Retina (tissue), 1 donor: ENCODE measurements around the gene SIMC1.
A peak's percentile ranks its signal among the peaks of the same experiment; 100 is the strongest.

Experiments
- DNase-seq: peaks from one replicate; pipeline ENCODE4 v3.0.0-alpha.2; 2016

SIMC1 gene

DNA sequence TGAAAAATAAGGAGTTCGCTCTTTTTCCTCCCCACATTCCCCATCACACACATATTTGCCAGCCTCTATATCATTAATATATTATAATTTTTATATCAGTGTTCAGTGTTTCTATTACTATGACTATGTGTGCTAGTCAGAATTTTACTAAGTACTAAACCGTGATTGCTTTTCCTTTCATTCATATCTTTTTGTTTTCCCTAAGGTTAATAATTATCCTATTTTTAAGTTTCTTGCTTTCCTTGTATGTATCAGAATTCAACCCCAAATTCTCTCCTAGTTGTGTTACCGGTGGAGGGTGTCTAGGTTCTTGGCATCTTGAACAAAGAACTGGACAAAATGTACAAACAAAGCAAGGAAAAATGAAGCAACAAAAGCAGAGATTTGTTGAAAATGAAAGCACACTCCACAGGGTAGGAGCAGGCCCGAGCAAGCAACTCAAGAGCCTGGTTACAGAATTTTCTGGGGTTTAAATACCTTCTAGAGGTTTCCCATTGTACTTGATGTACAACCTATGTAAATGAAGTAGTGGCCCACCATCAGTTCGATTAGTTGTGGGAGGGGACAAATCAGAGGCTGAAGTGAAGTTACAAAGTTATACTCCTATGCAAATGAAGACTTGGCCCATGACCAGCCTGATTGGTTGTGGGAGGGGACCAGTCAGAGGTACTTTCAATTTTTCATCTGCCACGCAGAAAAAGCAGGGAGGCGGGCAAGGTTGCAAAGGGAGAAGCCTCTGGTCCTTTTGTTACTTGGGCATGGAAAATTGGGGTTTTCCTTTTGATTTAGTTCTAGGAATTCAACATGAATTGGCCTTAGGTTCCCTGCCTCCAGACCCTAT, 79.5 kb downstream of the SIMC1 start:
- no peak for DNase-seq

DNA sequence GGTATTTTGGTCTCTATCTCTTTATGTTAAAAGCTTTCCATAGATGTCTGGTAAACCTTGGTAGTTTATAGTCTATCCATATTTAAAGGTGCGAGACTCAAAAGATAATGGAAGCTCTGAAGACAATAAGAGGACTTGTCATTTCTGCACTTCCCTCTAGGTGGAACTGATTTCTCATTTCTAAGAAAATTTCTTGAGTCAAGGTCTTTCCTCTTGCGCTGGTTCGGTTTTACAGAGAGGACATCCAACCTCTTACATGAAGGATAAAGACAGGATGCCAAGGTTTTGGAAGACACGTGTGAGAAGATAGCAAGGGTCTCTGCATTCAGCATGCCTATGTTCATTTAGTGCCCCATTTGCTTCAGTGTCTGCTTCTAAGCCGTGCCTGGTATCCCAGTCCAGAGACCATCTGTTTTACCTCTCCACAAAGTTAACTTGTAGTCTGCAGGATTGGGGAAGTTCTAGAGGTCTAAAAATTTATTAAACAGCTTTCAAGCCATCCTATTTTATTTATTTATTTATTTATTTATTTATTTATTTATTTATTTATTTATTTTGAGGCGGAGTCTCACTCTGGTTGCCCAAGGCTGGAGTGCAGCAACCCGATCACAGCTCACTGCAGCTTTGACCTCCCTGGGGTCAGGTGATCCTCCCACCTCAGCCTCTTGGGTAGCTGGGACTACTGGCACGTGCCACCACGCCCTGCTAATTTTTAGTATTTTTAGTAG, 81.8 kb downstream of the SIMC1 start:
- no peak for DNase-seq

DNA sequence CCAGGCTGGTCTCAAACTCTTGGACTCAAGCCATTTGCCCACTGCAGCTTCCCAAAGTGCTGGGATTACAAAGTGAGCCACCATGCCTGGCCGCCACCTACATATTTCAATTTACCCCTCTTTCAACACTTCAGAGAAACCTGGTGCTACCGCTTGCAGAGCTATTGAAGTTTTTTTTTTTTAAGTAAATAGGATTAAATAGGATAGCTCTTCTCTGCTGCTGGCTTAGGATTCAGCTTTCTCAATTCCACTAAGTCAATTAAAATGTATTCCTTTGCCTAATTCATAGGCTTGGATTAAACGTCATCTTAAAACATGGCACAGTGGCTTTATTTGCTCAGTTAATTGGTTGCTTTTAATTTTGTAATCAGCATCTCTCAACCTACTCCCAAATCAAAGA, 82.4 kb downstream of the SIMC1 start:
- no peak for DNase-seq

DNA sequence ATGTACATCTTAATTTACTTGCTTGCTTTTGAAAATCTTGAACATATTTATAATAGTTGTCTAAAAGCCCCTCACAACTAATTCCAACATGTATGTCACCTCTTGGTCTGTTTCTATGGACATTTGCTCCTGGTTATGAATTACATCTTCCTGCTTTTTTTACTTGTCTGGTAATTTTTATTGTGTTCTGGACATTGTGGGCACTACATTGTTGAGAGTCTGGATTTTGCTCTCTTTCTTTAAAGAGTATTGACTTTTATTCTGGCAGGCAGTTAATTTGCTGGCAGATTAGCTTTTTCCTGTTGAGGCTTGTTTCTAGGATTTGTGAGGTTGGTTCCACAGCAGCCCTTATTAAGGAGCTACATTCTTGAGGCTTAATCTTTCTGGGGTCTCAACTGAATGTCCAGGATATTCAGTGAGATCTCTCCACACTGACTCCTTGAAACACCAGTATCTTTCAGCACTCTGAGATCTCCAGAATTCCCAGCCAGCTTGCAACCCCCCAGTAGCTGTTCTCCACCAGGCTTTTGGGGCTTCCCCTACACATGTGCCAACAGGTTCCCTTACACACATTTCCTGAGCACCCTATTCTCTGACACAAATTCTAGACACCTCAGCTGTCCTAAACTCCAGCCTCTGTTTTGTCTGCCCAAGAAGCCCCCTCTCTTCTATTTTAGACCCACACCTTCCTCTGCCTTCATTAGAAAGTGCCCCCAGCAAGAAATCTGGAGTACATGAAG, 96.0 kb downstream of the SIMC1 start:
- DNase-seq: no peak

DNA sequence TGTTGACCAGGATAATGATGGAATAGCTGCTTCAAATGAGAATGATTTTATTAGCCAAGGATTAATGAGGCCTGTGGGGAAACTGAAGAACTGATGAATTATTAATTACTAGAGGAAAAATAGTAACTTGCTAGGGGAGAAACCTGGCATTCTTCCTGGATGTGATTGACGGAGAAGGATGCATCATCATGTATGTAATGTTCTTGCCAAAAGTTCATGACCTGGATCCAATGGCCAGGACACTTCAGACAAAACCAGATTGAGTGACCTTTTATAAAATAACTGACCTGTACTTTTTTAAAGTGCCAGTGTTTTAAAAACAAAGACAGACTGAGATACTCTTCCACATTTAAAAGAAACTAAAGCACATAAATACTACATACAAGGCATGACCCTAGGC, 99.7 kb downstream of the SIMC1 start:
- no peak for DNase-seq

DNA sequence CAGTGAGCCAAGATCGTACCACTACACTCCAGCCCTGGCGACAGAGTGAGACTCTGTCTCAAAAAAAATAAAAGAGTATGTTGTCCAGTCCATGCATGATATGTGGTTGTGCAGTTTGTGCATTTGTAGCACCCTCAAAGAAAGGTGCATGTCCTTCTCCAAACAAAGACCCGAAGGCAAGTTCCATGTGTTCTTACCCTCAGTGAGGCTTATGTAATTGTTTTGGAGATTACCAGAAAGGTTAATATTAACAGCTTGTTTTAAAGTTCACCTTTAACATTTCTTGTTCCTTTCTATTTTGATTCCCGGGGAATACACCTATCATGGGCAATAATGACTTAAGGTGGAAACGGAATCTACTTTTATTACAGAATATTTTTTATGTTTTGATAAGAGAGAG, 101.1 kb downstream of the SIMC1 start:
- DNase-seq: no peak

DNA sequence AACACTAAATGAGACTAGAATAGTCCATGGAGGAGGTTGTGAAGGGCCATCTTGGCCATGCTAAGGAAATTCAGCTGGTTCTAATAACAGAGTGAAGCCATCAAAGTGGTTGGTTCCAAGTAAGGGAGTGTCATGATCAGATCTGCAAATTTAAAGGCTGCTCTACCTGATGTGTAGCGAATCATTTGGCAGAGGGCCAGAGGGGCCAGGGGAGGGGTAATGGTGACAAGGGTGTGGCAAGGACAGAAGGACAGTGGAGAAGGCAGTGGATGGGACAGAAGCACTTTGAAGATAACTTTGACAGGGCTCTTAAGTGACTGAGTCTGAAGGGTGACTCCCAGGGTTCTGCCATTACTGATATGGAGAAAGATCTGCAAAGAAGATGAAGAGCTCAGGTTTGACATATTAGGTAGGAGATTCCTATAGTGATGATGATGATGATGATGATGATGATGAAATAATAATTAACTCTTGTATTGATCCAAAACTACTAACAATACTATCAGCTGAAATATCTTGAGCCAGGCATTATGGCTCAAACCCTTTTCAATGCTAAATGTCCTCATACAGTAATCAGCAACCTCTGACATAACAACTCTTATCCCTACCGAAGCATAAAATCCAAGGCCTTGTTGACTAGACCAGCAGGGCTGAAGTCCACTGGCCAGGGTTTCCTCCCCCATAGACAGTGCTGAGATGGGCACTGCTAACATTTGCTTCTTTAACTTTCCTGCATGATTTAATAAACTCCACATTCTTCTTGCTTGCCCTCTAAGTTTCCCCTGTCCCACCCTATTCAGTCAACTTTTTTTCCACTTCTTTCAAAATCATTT, 103.3 kb downstream of the SIMC1 start:
- DNase-seq: no peak

DNA sequence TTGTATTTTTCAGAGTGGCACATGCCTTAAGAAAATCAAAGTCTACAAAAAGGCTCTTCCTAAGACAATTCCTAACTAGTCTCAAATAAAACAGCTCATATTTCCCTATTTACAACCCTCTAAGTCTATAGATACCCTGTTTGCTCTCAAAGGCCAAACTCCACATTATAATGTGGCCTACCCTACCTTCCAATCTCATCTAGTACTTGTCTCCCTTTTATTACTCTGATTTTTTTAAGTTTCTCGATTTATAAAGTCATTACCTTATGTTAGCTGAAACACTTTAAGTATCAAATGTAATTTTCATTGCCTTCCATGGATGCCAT, 103.9 kb downstream of the SIMC1 start:
- no peak for DNase-seq

DNA sequence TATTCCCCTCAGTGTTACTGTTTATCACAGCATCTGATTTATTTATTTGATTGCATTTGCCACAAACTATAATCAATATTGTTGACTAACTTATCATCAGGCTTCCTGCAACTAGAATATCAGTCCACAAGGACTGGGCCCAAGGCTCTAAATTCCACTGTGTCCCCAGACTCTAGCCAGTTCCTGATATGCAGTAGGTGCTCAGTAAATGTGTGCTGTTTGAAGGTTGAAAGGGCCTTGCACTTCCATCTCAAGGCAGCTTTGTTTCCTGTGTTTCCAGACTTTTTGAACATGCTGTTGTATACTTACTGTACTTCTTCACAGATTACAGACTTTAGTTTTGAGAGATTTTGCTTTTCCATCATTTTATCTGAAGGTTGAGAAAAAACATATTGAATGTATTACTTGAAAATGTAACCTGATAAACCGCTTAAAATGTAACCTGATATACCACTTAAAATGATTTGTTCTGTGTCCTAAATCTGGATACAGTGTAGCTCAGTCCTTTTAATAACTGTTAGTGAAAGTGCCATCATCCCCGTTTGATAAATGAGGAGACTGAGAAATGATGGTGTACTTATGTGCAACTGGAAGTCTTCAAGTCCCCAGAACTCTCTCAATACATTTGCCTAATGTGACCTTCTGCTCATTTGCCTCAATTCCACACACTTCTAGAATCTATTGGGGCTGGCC, 104.7 kb downstream of the SIMC1 start:
- no peak for DNase-seq

DNA sequence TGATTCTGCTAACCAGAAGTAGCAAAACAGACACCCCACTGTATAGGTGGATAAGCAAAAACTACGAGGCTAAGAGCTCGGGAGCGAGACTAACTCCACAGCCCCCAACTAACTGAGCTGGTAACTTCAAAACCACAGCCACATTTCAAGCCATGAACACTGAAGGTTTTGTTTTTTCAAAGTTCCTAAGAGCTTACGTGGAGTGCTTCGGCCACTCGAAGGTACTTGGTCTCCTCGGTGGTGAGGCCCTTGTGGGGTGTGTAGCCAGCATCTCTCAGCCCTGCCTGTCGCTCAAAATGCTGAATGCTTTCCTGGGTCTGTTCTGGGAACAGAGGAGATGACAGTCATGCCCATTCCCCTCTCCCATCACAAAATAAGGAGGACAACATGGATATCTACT, 112.2 kb downstream of the SIMC1 start:
- DNase-seq: no peak

DNA sequence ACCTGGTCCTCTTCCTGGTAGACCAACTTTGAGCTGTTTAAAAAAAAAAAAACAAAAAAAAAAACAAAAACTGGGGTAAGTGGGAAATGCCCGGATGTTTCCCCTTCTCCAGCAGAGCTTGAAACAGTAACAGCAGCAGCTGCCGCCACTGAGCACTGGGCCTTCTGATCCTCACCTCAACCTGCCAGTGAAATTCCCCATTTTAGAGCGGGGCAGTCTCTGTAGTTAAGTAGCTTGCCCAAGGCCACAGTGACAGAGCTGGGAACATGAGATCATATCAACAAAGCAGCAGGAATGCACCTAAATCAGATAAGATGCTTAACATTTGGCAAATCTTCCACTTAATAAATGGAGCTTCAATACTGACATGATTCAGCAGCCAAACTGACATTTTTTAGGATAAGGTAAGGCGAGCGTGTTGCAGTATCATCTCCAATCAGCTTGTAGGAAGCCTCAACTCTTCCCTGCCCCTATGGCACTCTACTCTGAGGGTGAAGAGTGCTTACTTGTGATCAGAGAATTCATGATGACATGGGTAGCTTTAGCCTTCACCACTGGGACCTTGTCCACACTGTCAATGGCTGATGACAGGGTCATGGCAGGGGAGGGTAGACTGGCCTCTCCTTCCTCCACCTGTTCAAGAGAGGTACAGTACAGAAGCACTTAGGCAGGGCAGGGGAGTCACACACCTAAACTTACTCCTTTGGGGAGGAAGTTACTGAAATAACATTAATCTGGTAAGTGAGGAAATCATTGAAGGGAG, 114.1 kb downstream of the SIMC1 start:
- DNase-seq: no peak

DNA sequence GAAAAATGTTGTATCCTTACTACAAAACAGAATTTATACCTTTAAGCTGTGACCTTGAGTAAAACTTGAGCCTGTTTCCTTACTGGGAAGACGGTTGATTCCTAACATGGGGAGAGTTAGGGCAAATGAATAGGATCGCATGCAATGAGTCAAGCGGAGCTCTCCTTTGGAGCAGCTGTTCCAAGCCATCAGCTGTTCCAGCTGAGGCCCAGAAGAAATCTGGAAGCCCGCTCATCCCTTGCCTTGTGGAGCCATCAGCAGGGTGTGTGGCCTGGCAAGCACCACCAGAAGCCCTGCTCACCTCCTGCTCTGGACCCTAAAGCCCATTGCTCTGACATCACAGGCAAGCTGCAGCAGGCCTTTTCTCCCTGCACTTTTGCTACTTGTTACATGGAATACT, 115.3 kb downstream of the SIMC1 start:
- no peak for DNase-seq

DNA sequence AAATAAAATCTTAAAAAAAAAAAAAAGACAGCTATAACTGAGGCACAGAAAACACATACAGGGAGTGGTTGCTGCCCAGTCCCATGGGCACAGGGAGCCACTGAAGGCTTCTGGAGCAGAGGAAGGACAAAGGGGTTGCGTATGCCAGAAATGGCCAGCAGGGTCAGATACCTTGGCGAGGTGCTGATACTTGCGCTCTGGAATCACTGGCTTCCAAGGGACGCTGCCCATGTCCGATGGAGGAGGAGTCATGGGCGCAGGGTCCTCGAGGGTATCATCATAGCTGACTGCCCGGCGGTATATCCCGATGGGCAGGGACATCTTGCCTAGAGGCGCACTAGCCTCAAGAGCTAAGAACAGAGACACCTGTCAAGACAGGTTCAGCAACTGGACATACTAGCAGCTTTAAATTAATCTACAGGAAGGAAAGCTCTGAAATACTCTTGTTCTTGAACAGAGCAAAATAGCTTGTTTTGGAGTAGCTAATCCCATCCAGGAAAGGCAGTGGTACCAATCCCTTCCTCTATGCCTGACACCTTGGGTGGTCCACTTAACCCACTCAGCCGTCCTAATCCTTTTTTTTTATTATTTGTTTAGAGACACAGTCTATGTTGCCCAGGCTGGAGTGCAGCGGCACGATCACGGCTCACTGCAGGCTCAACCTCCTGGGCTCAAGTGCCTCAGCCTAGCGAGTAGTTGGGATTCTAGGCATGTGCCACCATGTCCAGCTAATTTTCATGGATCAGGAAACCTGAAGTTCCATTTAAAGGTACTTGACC, 117.4 kb downstream of the SIMC1 start:
- DNase-seq: no peak

DNA sequence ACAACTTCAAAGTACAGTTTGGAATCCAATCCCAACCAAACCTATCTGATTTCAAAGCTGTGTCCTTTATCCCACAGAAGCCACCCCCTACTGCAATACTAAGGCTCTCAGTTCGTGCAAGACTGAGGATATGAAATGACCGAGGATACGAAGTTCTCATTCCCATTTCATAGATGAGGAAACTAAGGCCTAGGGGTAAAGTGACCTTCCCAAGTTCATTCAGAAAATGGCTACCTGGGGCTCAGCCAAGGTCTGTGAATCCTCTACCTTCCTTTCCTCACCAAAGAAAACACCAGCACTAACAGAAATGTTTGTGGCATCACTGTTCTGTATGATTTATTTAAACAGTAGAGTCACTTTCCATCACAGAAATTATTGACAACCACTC, 117.9 kb downstream of the SIMC1 start:
- DNase-seq: no peak

DNA sequence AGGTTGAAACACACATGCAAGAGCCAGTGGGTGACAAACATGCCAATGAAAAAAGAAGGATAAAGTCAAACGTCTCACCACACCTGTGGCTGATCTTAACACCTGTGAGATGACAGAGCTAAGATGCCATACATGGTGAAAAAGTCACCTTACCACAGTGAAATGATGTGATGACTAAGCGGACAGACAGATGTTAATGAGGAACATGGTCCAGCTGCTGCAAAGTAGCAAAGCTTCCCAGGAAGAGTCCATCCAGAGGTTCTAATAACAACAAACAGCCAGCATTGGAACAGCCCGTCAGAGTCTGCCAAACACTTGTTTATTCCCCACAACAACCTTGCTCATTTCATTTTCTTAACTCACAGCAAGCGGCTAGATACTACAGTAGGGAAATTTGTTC, 121.4 kb downstream of the SIMC1 start:
- no peak for DNase-seq

DNA sequence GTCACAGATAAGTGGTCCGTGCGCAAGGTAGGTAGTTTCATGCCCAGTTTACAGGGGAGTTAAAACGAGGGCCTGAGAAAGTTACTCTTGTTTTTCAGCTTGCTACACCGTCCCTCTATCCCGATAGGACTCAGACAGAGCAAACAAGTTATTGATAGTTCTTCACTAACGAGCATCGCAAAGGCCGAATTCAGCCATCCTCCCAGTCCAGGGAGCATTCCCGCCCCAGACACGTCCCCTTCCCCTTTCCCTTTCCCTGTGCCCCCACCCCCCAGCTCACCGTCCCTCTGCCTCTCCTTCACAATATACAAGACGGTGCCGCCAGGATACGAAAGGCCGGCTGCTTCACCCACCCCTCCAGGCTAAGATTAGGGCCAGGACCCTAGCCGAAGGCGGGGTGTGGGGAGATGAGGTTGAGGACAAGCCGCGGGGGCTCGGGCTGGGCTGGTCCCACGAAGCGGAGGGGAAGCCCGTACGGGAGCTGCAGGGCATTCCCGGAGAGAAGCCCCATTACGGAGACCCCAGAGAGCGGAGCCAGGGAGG, 122.7 kb downstream of the SIMC1 start:
- no peak for DNase-seq

DNA sequence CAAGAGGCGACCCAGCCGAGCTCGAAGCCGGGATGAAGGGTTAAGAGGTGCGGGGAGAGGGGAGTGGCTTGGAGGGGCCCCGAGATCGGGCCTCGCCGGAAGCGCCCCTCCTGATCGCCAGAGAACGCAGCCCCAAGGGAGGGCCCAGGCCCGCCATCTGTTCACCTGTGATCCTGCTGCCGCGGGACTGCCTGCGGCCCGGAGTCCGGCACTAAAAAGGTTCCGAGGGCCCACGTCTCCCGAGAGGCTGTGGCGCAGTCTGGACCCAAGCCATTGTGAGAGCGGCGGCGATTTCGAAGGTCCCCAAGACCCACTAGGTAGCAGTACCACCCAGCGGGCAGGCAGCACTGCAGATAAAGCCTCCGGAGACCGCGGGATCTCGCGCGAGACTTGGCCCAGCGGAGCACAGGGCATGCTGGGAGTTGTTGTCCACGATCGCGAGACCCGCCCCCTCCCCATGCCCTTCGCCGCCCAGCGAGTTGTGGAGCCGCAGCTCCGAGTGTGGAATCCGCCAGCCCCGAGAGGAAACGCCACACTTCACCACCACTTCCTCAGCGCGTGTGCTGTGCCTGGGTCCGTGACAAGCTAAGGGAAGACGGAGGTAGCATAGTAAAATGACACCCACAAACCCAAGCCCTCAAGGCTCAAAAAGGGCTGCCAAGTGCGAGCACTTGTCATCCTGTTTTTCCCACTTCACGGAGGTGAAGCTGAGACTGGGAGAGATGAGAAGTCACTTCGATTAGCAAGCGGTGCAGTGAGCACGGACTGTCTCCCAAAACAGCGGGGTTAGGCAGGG, 123.4 kb downstream of the SIMC1 start, which contains the start of gene KIAA1191:
TSS of gene KIAA1191 (minus strand) at position 328 of the 796 bp plus-strand sequence. CDS start 2,256 bp downstream, outside the sequence.
- peak; percentile 94 for DNase-seq

DNA sequence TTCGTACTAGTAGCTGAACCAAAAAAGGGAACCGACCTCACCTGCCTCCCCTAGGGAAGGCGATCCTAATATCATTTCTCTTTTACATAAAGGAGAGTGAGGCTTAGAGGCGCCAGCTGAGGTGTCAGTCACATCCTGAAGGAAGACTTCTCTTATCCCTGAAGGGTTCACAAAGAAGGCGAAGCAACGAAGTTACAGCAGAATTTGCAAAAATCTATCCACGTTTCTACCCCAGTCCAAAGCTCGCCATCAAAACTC, 123.9 kb downstream of the SIMC1 start:
- no peak for DNase-seq

DNA sequence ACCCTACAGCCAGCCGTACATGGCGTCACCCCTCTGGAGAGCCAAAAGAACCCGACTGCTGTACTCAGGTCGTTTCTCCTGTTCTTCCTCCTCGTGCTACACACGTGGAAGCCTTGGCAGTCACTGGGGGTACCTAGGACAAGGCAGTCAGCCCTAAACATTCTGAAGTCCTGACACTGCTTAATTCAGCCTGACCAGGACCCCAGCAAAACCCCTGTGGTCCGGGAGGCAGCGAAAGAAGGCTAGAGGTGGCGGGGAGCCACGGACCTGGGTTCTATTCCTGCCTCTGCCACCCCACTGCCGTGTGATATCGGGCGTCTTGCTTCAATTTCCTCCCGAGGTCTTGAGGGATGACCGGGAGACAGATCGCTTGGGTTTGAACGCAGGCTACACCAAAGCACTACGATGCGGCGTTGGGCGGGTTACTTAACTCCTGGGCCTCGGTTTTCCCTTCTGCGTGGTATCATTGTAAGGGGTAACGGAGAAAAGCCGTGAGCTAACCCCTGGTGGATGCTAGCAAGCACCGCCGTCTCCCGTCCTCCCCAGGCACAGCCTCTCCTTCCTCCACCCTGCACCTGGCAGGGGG, 126.6 kb downstream of the SIMC1 start:
- DNase-seq: no peak
